ENCODE data around the gene TLE3.

The TLE3 gene

GRCh38 chr15:70097321-70098152 lies at the start of gene TLE3:
Gene TLE3 (minus strand): TSS chr15:70097917. CDS start chr15:70096798, 1,119 bp downstream.
- Histone ChIP-seq H3K36me3 (ENCODE audit: control insufficient read depth in 5 of 5, insufficient read depth in 5 of 5, low read length in 5 of 5) (peaks cover 0 to 10% (median 0%) of the 10 kb centered on the region in 5 donors), H3K4me1 (ENCODE audit: control insufficient read depth in 5 of 5, insufficient read depth in 5 of 5, low read length in 5 of 5) (peaks cover 18 to 81% (median 66%) of the 10 kb centered on the region in 5 donors), H3K9me3 (ENCODE audit: control insufficient read depth in 5 of 5, low read length in 5 of 5) (no peaks in the 10 kb centered on the region), H3K9ac (ENCODE audit: low read length in 5 of 5) (peak within 1 kb of the TSS in 4 of 5 donors; percentile 64 to 79 (median 76)), H3K27me3 (ENCODE audit: control insufficient read depth in 5 of 5, insufficient read depth in 4 of 5, low read length in 5 of 5) (no peaks in the 10 kb centered on the region), H3K4me3 (ENCODE audit: low read depth in 1 of 5, low read length in 5 of 5) (peak within 1 kb of the TSS; percentile 50 to 90 (median 87)), H3K27ac (ENCODE audit: low read depth, low read length) (peak within 1 kb of the TSS; percentile 86)

DNA sequence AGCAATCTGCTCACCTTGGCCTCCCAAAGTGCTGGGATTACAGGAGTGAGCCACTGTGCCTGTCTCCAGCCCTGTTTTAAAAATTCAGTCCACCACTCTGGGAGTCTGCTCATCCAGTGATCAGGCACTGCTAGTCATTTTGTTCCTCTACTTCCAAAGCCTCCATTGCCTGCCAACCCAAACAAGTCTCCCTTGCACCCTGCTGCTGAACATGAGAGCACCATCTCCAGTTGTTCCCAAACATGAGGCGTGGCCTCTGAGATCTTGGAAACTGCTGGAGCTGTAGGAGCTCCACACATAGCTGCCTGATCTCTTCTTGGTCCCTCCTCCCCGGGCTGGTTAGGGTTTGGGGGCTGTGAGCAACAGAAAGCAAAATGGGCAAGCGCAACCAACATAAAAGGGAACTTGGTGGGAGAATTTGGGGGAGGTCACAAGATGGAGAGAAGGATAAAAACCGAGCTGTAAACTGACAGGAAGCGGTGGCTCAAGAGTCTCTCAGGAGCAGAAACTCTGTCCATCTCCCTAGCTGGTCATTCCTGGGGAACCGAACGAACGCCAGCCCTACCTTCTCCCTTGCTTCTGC lies 49.6 kb upstream of the TLE3 start:
- Histone ChIP-seq H3K27ac (ENCODE audit: low read depth, low read length) (no peak overlapping the region), H3K36me3 (ENCODE audit: control insufficient read depth in 5 of 5, insufficient read depth in 5 of 5, low read length in 5 of 5) (no peaks in the 10 kb centered on the region), H3K9ac (ENCODE audit: low read length in 5 of 5) (no peak overlapping the region)

DNA sequence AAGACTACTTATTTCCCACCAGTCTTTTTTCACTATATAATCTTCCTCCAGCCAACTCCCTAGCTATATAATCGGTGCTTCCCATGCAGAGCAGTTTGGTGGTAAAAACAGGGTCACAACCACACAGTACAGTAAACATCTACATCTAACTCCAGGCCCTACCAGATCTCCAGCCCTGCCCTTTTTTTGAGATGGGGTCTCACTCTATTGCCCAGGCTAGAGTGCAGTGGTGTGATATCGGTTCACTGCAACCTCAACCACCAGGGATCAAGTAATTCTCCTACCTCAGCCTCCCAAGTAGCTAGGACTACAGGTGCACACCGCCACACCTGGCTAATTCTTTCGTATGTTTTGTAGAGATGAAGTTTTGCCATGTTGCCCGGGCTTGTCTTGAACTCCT lies 49.1 kb upstream of the TLE3 start:
- H3K36me3 ChIP-seq (ENCODE audit: control insufficient read depth in 5 of 5, insufficient read depth in 5 of 5, low read length in 5 of 5), result no peaks in the 10 kb centered on the region
- peaks cover 0 to 15% (median 0%) of the 10 kb centered on the region in 5 donors for H3K27me3 ChIP-seq (ENCODE audit: control insufficient read depth in 5 of 5, insufficient read depth in 4 of 5, low read length in 5 of 5)
- no peaks in the 10 kb centered on the region for H3K9me3 ChIP-seq (ENCODE audit: control insufficient read depth in 5 of 5, low read length in 5 of 5)
- no peak overlapping the region for H3K4me3 ChIP-seq (ENCODE audit: low read depth in 1 of 5, low read length in 5 of 5)
- peaks cover 0 to 18% (median 12%) of the 10 kb centered on the region in 5 donors for H3K4me1 ChIP-seq (ENCODE audit: control insufficient read depth in 5 of 5, insufficient read depth in 5 of 5, low read length in 5 of 5)
- no peak overlapping the region for H3K9ac ChIP-seq (ENCODE audit: low read length in 5 of 5)
- no peak overlapping the region for H3K27ac ChIP-seq (ENCODE audit: low read depth, low read length)

More for the DNA sequence above, 49.6 kb upstream of the TLE3 start:
- Histone ChIP-seq H3K9me3 (ENCODE audit: control insufficient read depth in 5 of 5, low read length in 5 of 5) (no peaks in the 10 kb centered on the region), H3K4me1 (ENCODE audit: control insufficient read depth in 5 of 5, insufficient read depth in 5 of 5, low read length in 5 of 5) (peaks cover 3 to 20% (median 12%) of the 10 kb centered on the region in 5 donors), H3K27me3 (ENCODE audit: control insufficient read depth in 5 of 5, insufficient read depth in 4 of 5, low read length in 5 of 5) (peaks cover 0 to 15% (median 0%) of the 10 kb centered on the region in 5 donors), H3K4me3 (ENCODE audit: low read depth in 1 of 5, low read length in 5 of 5) (no peak overlapping the region)

- peaks cover 0 to 15% (median 0%) of the 10 kb centered on the region in 5 donors for H3K27me3 ChIP-seq (ENCODE audit: control insufficient read depth in 5 of 5, insufficient read depth in 4 of 5, low read length in 5 of 5)
- no peak overlapping the region for H3K9ac ChIP-seq (ENCODE audit: low read length in 5 of 5)
- no peaks in the 10 kb centered on the region for H3K36me3 ChIP-seq (ENCODE audit: control insufficient read depth in 5 of 5, insufficient read depth in 5 of 5, low read length in 5 of 5)
- no peak overlapping the region for H3K27ac ChIP-seq (ENCODE audit: low read depth, low read length)
- H3K4me1 ChIP-seq (ENCODE audit: control insufficient read depth in 5 of 5, insufficient read depth in 5 of 5, low read length in 5 of 5), result peaks cover 0 to 20% (median 18%) of the 10 kb centered on the region in 5 donors
- H3K9me3 ChIP-seq (ENCODE audit: control insufficient read depth in 5 of 5, low read length in 5 of 5), result no peaks in the 10 kb centered on the region
- no peak overlapping the region for H3K4me3 ChIP-seq (ENCODE audit: low read depth in 1 of 5, low read length in 5 of 5)
These were observed 48.4 kb upstream of the TLE3 start for GRCh38 chr15:70146162-70146561.

- H3K27ac ChIP-seq (ENCODE audit: low read depth, low read length), result no peak overlapping the region
- peaks cover 0 to 18% (median 0%) of the 10 kb centered on the region in 5 donors for H3K27me3 ChIP-seq (ENCODE audit: control insufficient read depth in 5 of 5, insufficient read depth in 4 of 5, low read length in 5 of 5)
- H3K4me1 ChIP-seq (ENCODE audit: control insufficient read depth in 5 of 5, insufficient read depth in 5 of 5, low read length in 5 of 5), result peaks cover 0 to 29% (median 25%) of the 10 kb centered on the region in 5 donors
- no peak overlapping the region for H3K4me3 ChIP-seq (ENCODE audit: low read depth in 1 of 5, low read length in 5 of 5)
- H3K9ac ChIP-seq (ENCODE audit: low read length in 5 of 5), result no peak overlapping the region
- no peaks in the 10 kb centered on the region for H3K9me3 ChIP-seq (ENCODE audit: control insufficient read depth in 5 of 5, low read length in 5 of 5)
- no peaks in the 10 kb centered on the region for H3K36me3 ChIP-seq (ENCODE audit: control insufficient read depth in 5 of 5, insufficient read depth in 5 of 5, low read length in 5 of 5)
These were observed 47.5 kb upstream of the TLE3 start for GRCh38 chr15:70145261-70145660.

DNA sequence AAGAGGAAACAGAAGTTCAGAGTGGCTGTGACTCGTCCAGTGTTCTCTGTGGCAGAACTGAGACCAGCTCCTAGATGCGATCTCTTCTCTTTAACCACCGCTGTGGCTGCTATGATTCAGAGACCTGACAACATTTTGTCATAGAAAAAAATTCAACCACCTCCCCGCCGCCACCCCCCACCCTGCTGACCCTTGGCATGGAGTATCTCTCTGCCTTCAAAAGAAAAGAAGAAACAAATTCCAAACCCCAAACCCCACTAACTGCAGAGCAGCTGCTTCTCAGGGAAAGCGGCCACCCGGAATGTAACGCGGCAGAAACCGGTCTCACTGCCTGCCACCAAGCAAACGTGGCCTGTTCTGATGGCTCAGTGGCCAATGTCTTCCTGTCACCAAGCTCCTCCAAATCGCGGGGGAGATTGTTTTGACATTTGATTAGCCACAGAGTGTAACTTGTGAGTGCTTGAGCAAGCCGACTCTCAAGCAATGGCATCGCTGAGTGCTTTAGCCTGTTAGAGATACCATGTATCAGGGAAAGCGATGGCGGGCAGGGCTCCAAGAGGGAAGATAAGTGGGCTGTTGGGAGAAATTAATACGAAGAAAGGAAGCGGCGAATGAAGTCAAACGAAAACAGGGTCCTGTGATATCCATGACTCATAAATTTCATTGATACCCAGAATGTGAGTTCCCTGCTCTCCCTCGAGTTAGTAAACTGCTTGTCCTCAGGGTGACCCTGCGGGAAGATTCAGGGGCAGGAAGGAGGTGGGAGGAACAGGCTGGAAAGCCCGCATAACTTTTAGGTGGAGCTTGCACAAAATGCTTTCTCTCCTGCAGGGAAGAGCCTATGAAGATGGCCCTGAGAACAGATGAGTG lies 44.8 kb upstream of the TLE3 start:
- Histone ChIP-seq H3K9me3 (ENCODE audit: control insufficient read depth in 5 of 5, low read length in 5 of 5) (no peaks in the 10 kb centered on the region), H3K27me3 (ENCODE audit: control insufficient read depth in 5 of 5, insufficient read depth in 4 of 5, low read length in 5 of 5) (peaks cover 0 to 22% (median 0%) of the 10 kb centered on the region in 5 donors), H3K36me3 (ENCODE audit: control insufficient read depth in 5 of 5, insufficient read depth in 5 of 5, low read length in 5 of 5) (no peaks in the 10 kb centered on the region), H3K9ac (ENCODE audit: low read length in 5 of 5) (no peak overlapping the region), H3K4me3 (ENCODE audit: low read depth in 1 of 5, low read length in 5 of 5) (no peak overlapping the region), H3K27ac (ENCODE audit: low read depth, low read length) (no peak overlapping the region), H3K4me1 (ENCODE audit: control insufficient read depth in 5 of 5, insufficient read depth in 5 of 5, low read length in 5 of 5) (peaks cover 2 to 33% (median 25%) of the 10 kb centered on the region in 5 donors)

- peaks cover 0 to 22% (median 0%) of the 10 kb centered on the region in 5 donors for H3K27me3 ChIP-seq (ENCODE audit: control insufficient read depth in 5 of 5, insufficient read depth in 4 of 5, low read length in 5 of 5)
- H3K4me1 ChIP-seq (ENCODE audit: control insufficient read depth in 5 of 5, insufficient read depth in 5 of 5, low read length in 5 of 5), result peaks cover 2 to 33% (median 25%) of the 10 kb centered on the region in 5 donors
- no peaks in the 10 kb centered on the region for H3K36me3 ChIP-seq (ENCODE audit: control insufficient read depth in 5 of 5, insufficient read depth in 5 of 5, low read length in 5 of 5)
- H3K27ac ChIP-seq (ENCODE audit: low read depth, low read length), result no peak overlapping the region
- no peak overlapping the region for H3K9ac ChIP-seq (ENCODE audit: low read length in 5 of 5)
- no peaks in the 10 kb centered on the region for H3K9me3 ChIP-seq (ENCODE audit: control insufficient read depth in 5 of 5, low read length in 5 of 5)
- no peak overlapping the region for H3K4me3 ChIP-seq (ENCODE audit: low read depth in 1 of 5, low read length in 5 of 5)
These were observed 44.3 kb upstream of the TLE3 start for GRCh38 chr15:70142072-70142321.

GRCh38 chr15:70141376-70142071 lies 43.8 kb upstream of the TLE3 start:
- Histone ChIP-seq H3K9me3 (ENCODE audit: control insufficient read depth in 5 of 5, low read length in 5 of 5) (no peaks in the 10 kb centered on the region), H3K4me1 (ENCODE audit: control insufficient read depth in 5 of 5, insufficient read depth in 5 of 5, low read length in 5 of 5) (peaks cover 2 to 33% (median 25%) of the 10 kb centered on the region in 5 donors), H3K27me3 (ENCODE audit: control insufficient read depth in 5 of 5, insufficient read depth in 4 of 5, low read length in 5 of 5) (peaks cover 0 to 22% (median 0%) of the 10 kb centered on the region in 5 donors), H3K36me3 (ENCODE audit: control insufficient read depth in 5 of 5, insufficient read depth in 5 of 5, low read length in 5 of 5) (no peaks in the 10 kb centered on the region), H3K4me3 (ENCODE audit: low read depth in 1 of 5, low read length in 5 of 5) (peak overlapping the region in 4 of 5 donors; percentile 36 to 54 (median 44)), H3K27ac (ENCODE audit: low read depth, low read length) (no peak overlapping the region), H3K9ac (ENCODE audit: low read length in 5 of 5) (no peak overlapping the region)

DNA sequence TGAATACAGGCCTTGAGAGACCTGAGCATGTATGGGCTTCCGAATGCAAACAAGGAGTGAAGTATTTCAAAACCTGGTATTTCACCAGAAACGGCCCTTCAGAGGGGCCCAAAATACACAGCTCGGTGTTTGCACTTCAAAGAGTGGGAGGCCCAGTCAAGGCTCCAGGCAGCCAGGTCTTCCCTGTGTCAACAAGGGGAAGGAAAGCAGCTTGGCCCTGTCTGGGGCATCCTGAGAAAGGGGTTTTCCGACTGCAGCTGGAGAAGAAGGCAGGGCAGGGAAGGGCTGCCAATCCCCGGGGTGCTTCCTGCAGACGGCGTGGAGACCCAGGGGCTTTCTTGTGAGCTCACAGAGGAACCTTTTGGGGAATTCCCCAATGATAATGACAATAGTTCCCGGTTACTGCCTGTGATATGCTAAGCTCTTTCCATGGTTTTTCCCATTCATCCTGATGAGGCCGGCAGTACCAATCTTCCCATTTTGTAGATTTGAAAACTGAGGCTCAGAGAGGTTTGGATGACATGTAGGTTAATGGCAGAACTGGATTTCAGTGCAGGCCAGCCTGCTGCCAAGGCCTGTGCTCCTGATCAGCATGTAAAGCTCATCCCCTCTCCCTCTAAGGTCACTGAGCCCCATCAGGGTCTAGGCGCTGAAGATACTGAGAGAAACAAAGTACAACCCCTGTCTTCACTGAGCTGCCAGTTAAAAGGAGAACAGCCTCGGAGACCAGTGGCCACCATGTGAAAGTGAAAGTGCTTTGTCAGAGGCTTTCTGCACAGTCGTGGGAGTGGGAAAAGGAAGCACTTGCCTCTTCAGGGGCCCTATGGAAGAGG lies 43.0 kb upstream of the TLE3 start:
- Histone ChIP-seq H3K9me3 (ENCODE audit: control insufficient read depth in 5 of 5, low read length in 5 of 5) (no peaks in the 10 kb centered on the region), H3K27ac (ENCODE audit: low read depth, low read length) (no peak overlapping the region), H3K4me3 (ENCODE audit: low read depth in 1 of 5, low read length in 5 of 5) (peak overlapping the region in 4 of 5 donors; percentile 36 to 54 (median 44)), H3K27me3 (ENCODE audit: control insufficient read depth in 5 of 5, insufficient read depth in 4 of 5, low read length in 5 of 5) (peaks cover 0 to 22% (median 0%) of the 10 kb centered on the region in 5 donors), H3K9ac (ENCODE audit: low read length in 5 of 5) (no peak overlapping the region), H3K4me1 (ENCODE audit: control insufficient read depth in 5 of 5, insufficient read depth in 5 of 5, low read length in 5 of 5) (peaks cover 2 to 33% (median 25%) of the 10 kb centered on the region in 5 donors), H3K36me3 (ENCODE audit: control insufficient read depth in 5 of 5, insufficient read depth in 5 of 5, low read length in 5 of 5) (no peaks in the 10 kb centered on the region)

Data from subcutaneous abdominal adipose tissue (tissue), 5 donors.